H9 (cell line): ENCODE results near the gene AQP10. TPM values are rescaled to one million over a fixed set of nuclear protein-coding genes. Genes with fewer than 3 reads are reported as not detected.

Source experiments
- DNase-seq: peaks from one replicate; pipeline ENCODE4 v3.0.0-alpha.2; 2017
- H2AFZ ChIP-seq: one replicate; pipeline ENCODE4 v1.6.1; 2013; ENCODE audit warnings: mild to moderate bottlenecking, low read length, control low read depth, moderate library complexity
- H2AK5ac ChIP-seq: 2 replicates; pipeline ENCODE4 v1.6.1; 2013; ENCODE audit warnings: low read length, control low read depth, mixed read lengths; ENCODE audit not compliant: insufficient read length
- H2BK120ac ChIP-seq: one replicate; pipeline ENCODE4 v1.6.1; 2013; ENCODE audit warnings: low read depth, mild to moderate bottlenecking, low read length, control low read depth, inconsistent platforms; ENCODE audit not compliant: poor library complexity, severe bottlenecking
- H2BK12ac ChIP-seq: 2 replicates; pipeline ENCODE4 v1.6.1; 2013; ENCODE audit warnings: low read length, control low read depth, mixed read lengths, low read depth; ENCODE audit not compliant: insufficient read length
- H2BK15ac ChIP-seq: 2 replicates; pipeline ENCODE4 v1.6.1; 2013; ENCODE audit warnings: low read depth, low read length, control low read depth
- H2BK20ac ChIP-seq: one replicate; pipeline ENCODE4 v1.6.1; 2013; ENCODE audit warnings: low read depth, mild to moderate bottlenecking, low read length, control low read depth, inconsistent platforms; ENCODE audit not compliant: poor library complexity, severe bottlenecking
- H2BK5ac ChIP-seq: 2 replicates; pipeline ENCODE4 v1.6.1; 2013; ENCODE audit warnings: low read length, control low read depth, mixed read lengths; ENCODE audit not compliant: insufficient read length
- H3K14ac ChIP-seq: 2 replicates; pipeline ENCODE4 v1.6.1; 2013; ENCODE audit warnings: low read length, control low read depth; ENCODE audit not compliant: insufficient read depth
- H3K18ac ChIP-seq: 2 replicates; pipeline ENCODE4 v1.6.1; 2013; ENCODE audit warnings: low read depth, mild to moderate bottlenecking, mixed read lengths, low read length, control low read depth; ENCODE audit not compliant: insufficient read length
- H3K23ac ChIP-seq: 2 replicates; pipeline ENCODE4 v1.6.1; 2013; ENCODE audit warnings: low read length, control low read depth, mixed read lengths, low read depth; ENCODE audit not compliant: insufficient read length
- H3K23me2 ChIP-seq: 2 replicates; pipeline ENCODE4 v1.6.1; 2013; ENCODE audit warnings: low read depth, mild to moderate bottlenecking, mixed read lengths, low read length, control low read depth; ENCODE audit not compliant: insufficient read length, poor library complexity, severe bottlenecking
- H3K27ac ChIP-seq: 2 replicates; pipeline ENCODE4 v1.5.1; 2013; ENCODE audit warnings: low read length, control low read depth, mixed read lengths, low read depth; ENCODE audit not compliant: insufficient read length
- H3K27me3 ChIP-seq: 2 replicates; pipeline ENCODE4 v1.6.1; 2013; ENCODE audit warnings: low read length, control low read depth, inconsistent platforms; ENCODE audit not compliant: insufficient read depth
- H3K4ac ChIP-seq: 2 replicates; pipeline ENCODE4 v1.6.1; 2013; ENCODE audit warnings: low read depth, mild to moderate bottlenecking, control low read depth, inconsistent platforms, low read length, moderate library complexity
- H3K4me1 ChIP-seq: 2 replicates; pipeline ENCODE4 v1.6.1; 2013; ENCODE audit warnings: low read length, control low read depth, inconsistent platforms; ENCODE audit not compliant: insufficient read depth
- H3K4me2 ChIP-seq: 2 replicates; pipeline ENCODE4 v1.6.1; 2013; ENCODE audit warnings: low read length, control low read depth, mixed read lengths; ENCODE audit not compliant: insufficient read length, insufficient read depth
- H3K56ac ChIP-seq: 2 replicates; pipeline ENCODE4 v1.6.1; 2013; ENCODE audit warnings: low read depth, mild to moderate bottlenecking, mixed read lengths, low read length, control low read depth; ENCODE audit not compliant: insufficient read length
- H3K79me1 ChIP-seq: 2 replicates; pipeline ENCODE4 v1.6.1; 2013; ENCODE audit warnings: low read depth, mild to moderate bottlenecking, moderate library complexity, low read length, control low read depth, inconsistent platforms; ENCODE audit not compliant: insufficient read depth, poor library complexity, severe bottlenecking
- H3K79me2 ChIP-seq: 2 replicates; pipeline ENCODE4 v1.6.1; 2013; ENCODE audit warnings: low read length, control low read depth, inconsistent platforms; ENCODE audit not compliant: insufficient read depth
- H3K9ac ChIP-seq: 2 replicates; pipeline ENCODE4 v1.6.1; 2013; ENCODE audit warnings: low read length, control low read depth, mixed read lengths; ENCODE audit not compliant: insufficient read length; ENCODE audit errors: extremely low read depth
- H3K9me3 ChIP-seq: one replicate; pipeline ENCODE4 v1.6.1; 2013; ENCODE audit warnings: low read depth, low read length, inconsistent platforms; ENCODE audit not compliant: control insufficient read depth
- H3T11ph ChIP-seq: one replicate; pipeline ENCODE4 v1.6.1; 2013; ENCODE audit warnings: mild to moderate bottlenecking, low read length, control low read depth, inconsistent platforms
- H4K20me1 ChIP-seq: one replicate; pipeline ENCODE4 v1.6.1; 2013; ENCODE audit not compliant: control insufficient read depth, insufficient read length, insufficient read depth
- H4K5ac ChIP-seq: 2 replicates; pipeline ENCODE4 v1.6.1; 2013; ENCODE audit warnings: low read depth, mild to moderate bottlenecking, mixed read lengths, low read length, control low read depth; ENCODE audit not compliant: insufficient read length
- H4K8ac ChIP-seq: replicated peaks from 2 replicates; pipeline ENCODE4 v1.6.1; 2013; ENCODE audit warnings: low read length, control low read depth, mixed read lengths, low read depth; ENCODE audit not compliant: insufficient read length
- H4K91ac ChIP-seq: 2 replicates; pipeline ENCODE4 v1.6.1; 2013; ENCODE audit warnings: low read depth, mild to moderate bottlenecking, moderate library complexity, mixed read lengths, low read length, control low read depth; ENCODE audit not compliant: insufficient read length
- H3K27ac Mint-ChIP-seq, 3 experiments: 2 replicates in 2 of 3; 3 replicates in 1 of 3; pipeline ENCODE4 v1.8.0; 2020 to 2021; ENCODE audit warnings: mixed read lengths in 3 of 3, mild to moderate bottlenecking in 1 of 3, moderate library complexity in 1 of 3
- H3K27me3 Mint-ChIP-seq: 2 replicates; pipeline ENCODE4 v1.8.0; 2021; ENCODE audit warnings: low read depth, mild to moderate bottlenecking, moderate library complexity, mixed read lengths
- H3K36me3 Mint-ChIP-seq, 3 experiments: 2 replicates in 2 of 3; 3 replicates in 1 of 3; pipeline ENCODE4 v1.8.0; 2020 to 2021; ENCODE audit warnings: low read depth in 3 of 3, mixed read lengths in 3 of 3; ENCODE audit not compliant: insufficient read depth in 1 of 3
- H3K4me1 Mint-ChIP-seq, 2 experiments: 2 replicates each; pipeline ENCODE4 v1.8.0; 2020; ENCODE audit warnings: mixed read lengths in 2 of 2
- H3K4me3 Mint-ChIP-seq, 2 experiments: 2 replicates in 1 of 2; 3 replicates in 1 of 2; pipeline ENCODE4 v1.8.0; 2020 to 2021; ENCODE audit warnings: mild to moderate bottlenecking in 2 of 2, mixed read lengths in 2 of 2, moderate library complexity in 1 of 2
- H3K9me3 Mint-ChIP-seq, 2 experiments: 2 replicates in 1 of 2; 3 replicates in 1 of 2; pipeline ENCODE4 v1.8.0; 2020; ENCODE audit warnings: mild to moderate bottlenecking in 2 of 2, mixed read lengths in 2 of 2, moderate library complexity in 1 of 2
- CTCF ChIP-seq: fragments of 200-600 bp; sonication (generic); conservative IDR thresholded peaks from 3 replicates; pipeline ENCODE4 v1.8.0; 2021; ENCODE audit warnings: antibody characterized with exemption, mild to moderate bottlenecking
- WGBS: extraction: QIAGEN DNeasy Blood & Tissue Kit; methylation state at CpG from one replicate; pipeline ENCODE4 v1.1.7; 2013; ENCODE audit warnings: missing lambda C conversion rate, low lambda C conversion rate, mixed read lengths; ENCODE audit not compliant: insufficient read length; ENCODE audit errors: extremely low coverage; 5-methylcytosine and 5-hydroxymethylcytosine counted together
- total RNA-seq: library from RNA; stranded (reverse); gene quantifications from 2 replicates; pipeline ENCODE4 v1.2.1, GENCODE V29; 2021

AQP10 gene
- total RNA-seq, 1 experiment from 2014 or later, result not detected

GRCh38 chr1:154324669-154325582 is 4.0 kb downstream of the AQP10 start, which contains the start of gene ATP8B2:
Gene ATP8B2 (plus strand): TSS chr1:154325525. CDS start chr1:154328142, 2,617 bp downstream.
- peak within 1 kb of the TSS; percentile 41 for H3K18ac ChIP-seq
- no peak within 1 kb of the TSS for H2BK5ac ChIP-seq
- no peak within 1 kb of the TSS for H4K5ac ChIP-seq
- H3K4me3 Mint-ChIP-seq, result peak within 1 kb of the TSS; percentile 93 to 99
- no peaks in the 10 kb centered on the region for H3K79me1 ChIP-seq
- no peak within 1 kb of the TSS for H4K91ac ChIP-seq
- H3K4ac ChIP-seq, result no peak within 1 kb of the TSS
- no peaks in the 10 kb centered on the region for H4K20me1 ChIP-seq
- H3T11ph ChIP-seq, result no peak within 1 kb of the TSS
- peak within 1 kb of the TSS; percentile 93 to 98 (median 96) for H3K27ac Mint-ChIP-seq
- H3K79me2 ChIP-seq, result peaks cover 2% of the 10 kb centered on the region; the same call in 1 of the 2 replicates
- no peak within 1 kb of the TSS for H2BK15ac ChIP-seq
- peak within 1 kb of the TSS; percentile 75; the same call in 1 of the 2 replicates for H3K14ac ChIP-seq
- peak; percentile 94 for TF ChIP-seq CTCF
- no peak within 1 kb of the TSS for H2AFZ ChIP-seq
- no peak within 1 kb of the TSS for H3K27ac ChIP-seq
- peak; percentile 90 for DNase-seq
- peak within 1 kb of the TSS; percentile 31 for H3K9ac ChIP-seq
- peaks cover 12% of the 10 kb centered on the region; the same call in 1 of the 2 replicates for H3K4me1 ChIP-seq
- no peak within 1 kb of the TSS for H2BK120ac ChIP-seq
- H3K9me3 Mint-ChIP-seq, result no peaks in the 10 kb centered on the region
- H3K56ac ChIP-seq, result no peak within 1 kb of the TSS
- WGBS, result no CpG with 5 or more reads among the region's 56 CpGs
- H3K36me3 Mint-ChIP-seq, result peaks cover 0 to 3% (median 3%) of the 10 kb centered on the region in 3 experiments
- H3K4me2 ChIP-seq, result peak within 1 kb of the TSS; percentile 82
- H3K27me3 Mint-ChIP-seq, result peaks cover 17% of the 10 kb centered on the region
- peaks cover 30 to 33% of the 10 kb centered on the region in 2 experiments for H3K4me1 Mint-ChIP-seq
- no peaks in the 10 kb centered on the region for H3K27me3 ChIP-seq
- no peak within 1 kb of the TSS for H2AK5ac ChIP-seq
- no peaks in the 10 kb centered on the region for H3K9me3 ChIP-seq
- H2BK12ac ChIP-seq, result no peak within 1 kb of the TSS
- no peak within 1 kb of the TSS for H2BK20ac ChIP-seq
- peaks cover 16% of the 10 kb centered on the region for H3K23me2 ChIP-seq
- H4K8ac ChIP-seq, result no peak within 1 kb of the TSS
- H3K23ac ChIP-seq, result no peak within 1 kb of the TSS
